ENCODE data around the gene RASAL3.

Gene RASAL3

DNA sequence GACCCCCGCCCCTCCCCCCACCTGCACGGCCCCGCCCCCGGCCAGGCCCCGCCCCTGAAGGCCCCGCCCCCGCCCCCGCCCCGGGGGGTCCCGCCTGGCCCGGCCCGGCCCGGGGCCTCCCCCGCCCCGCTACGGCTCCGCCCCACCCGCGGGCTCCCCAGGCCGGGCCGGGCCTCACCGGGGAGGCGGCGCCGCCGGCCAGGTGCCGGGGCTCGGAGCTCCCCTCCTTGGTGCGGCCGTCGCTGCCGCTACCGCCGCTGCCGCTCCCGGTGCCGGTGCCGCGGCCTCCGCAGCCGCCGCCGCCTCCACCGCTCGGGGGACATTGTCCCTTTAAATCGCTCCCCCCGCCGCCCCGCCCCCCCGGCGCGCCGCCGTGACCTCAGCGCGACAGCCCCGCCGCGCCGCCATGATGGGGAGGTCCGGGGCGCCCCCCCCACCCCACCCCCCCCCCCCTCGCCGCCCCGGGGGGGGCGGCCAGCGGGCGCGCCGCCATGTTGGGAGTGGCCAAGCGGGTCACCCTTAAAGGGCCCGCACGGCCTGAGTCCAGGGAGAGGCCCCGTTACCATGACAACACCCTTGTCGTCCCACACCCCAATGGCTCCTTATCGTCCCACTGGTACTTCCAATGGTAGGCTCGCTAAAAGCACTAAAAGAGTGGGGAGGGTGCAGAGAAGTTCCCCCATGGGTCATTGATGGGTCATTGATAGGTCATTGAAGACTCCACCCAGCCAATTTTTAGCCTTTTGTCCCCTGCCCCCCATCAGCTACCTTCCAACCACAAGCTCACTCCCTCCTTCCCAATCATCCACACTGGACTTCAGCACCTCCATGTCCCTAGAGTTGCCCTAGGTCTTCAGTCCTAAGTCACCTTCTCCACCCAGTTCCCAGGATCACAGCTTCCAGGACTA is 14.5 kb downstream of the RASAL3 start, which contains the start of gene WIZ:
WIZ (minus strand) TSS at position 337 of the 908 bp plus-strand sequence. CDS start 1,649 bp downstream, outside the sequence.
- DNase-seq (ENCODE audit: low read depth in 2 of 2) = peak; percentile 67 to 73

DNA sequence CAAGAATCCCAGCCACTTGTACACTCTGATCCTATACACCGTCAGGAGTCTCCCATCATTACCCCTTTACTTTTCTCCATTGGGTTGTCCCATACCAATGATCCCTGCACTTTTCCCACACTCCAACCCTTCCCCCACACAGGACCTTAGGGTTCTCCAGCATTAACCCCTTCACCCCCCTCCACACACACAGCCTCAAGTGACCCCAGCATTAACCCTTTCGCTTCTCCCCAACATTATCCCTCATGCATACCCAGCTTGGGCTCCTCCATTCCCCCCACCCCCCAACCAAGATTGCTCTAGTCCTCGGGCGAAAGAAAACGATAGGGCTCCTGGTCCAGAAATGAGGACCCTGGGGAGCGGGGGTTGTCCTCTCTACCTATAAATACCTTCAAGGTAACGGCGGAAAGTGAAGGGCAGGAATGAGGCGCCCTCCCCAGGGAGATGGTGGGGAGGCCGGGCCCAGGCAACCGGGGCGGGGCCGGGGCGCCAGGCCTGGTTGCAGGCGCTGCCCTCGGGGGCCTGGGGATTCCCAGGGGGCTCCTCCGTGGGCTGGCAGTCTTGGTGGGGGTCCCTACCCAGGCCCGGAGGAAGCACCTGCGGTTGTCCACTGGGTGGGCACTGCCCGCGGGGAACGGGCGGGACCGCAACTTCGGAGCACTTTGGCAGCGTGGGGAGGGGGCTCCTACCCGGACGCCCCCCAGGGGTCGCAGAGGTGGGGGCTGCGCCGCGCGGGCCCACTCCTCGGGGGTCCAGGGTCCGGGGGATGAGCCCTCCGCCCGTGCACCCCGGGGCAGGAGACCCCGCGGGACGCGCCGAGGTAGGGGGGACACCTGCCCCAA is 15.3 kb downstream of the RASAL3 start:
- no peak for DNase-seq (ENCODE audit: low read depth in 2 of 2)

DNA sequence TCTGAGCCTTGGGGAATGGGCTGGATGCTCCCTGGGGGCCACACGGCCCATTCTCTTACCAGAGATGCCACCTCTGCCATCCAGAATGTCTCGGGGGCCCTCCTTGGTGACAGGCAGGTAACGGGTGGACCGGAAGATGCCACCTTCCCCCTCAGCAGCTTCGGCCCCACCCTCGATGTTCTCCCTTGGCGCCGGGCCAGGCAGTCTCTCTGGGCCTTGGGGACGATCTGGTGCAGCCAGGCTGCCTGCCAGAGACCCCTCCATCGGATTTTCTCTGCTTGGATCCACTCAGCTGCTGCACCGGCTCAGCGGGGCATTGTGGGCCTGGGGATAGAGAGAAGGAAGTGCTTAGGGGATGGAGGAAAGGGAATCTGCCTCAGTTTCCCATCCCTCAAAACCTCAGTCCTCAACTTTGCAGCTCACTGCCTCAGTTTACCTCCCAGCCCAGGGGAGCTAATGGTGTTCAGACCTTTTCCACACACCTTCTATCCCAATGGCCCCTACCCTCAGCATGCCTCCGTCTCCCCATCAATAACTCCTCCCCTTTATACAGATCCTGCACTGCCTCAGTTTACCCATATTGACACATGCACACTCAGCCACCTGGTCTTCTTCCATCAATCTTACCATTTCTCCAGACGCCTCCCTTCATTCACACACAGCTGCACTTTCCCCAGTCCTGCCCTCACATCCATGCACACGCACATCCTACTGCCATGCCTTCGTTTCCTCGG is 16.1 kb downstream of the RASAL3 start:
- DNase-seq (ENCODE audit: low read depth in 2 of 2) = no peak

DNA sequence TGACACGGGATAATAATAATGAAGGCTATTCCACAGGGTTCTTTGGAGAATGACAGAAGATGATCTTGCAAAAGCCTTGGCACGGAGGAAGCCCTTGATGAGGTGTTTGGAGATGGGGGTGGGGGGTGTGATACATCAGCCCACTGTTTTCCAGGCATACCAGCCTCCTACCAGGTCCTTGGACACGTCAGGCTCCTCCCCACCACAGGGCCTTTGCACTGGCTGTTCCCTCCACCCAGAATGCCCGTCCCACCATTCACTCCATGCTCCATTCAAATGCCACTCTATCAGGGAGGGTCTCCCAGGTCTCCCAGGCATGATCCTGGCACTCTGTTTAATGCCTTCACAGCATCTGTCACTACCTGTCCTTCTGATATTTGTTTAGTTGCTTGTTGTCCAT is 17.3 kb downstream of the RASAL3 start:
- DNase-seq (ENCODE audit: low read depth in 2 of 2) = no peak

GRCh38 chr19:15445807-15446376 is 18.5 kb downstream of the RASAL3 start:
- DNase-seq (ENCODE audit: low read depth in 2 of 2) = no peak

- no peak for DNase-seq (ENCODE audit: low read depth in 2 of 2)
Measured at GRCh38 chr19:15445227-15445605, 19.1 kb downstream of the RASAL3 start.

DNA sequence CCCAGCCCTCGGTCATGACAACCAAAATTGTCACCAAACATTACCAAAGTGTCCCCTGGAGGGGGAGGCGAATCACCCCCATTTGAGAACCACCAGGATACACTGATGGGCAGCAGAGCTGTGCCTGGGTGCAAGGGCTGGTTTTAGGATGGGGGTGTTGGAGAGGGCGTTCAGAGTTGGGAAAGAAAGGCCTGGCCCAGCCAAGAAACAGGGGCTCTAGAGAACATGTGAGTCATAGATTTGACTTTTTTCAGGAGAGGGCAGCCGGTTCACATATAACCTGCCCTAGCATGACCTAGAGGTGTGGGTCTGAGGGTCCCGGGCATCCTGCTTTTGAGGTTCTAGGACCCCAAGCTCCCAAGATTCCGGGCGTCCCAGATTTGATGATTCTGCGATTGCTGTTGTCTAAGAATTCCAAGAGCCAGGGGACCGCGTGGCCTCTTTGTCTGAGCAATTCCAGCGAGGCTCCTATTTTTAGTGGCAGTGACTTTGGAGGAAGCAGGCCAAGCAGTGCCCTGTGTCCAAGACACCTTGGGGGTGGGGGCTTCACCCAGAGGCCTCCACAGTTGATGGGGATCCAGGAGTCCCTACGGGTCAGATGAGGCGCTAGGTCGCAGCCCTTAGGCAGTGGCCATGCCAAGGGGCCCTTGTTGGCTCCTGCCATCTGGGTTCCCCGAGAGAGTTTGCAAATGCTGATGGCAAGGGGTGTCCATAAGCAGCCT is 19.7 kb downstream of the RASAL3 start:
- DNase-seq (ENCODE audit: low read depth in 2 of 2) = no peak

- DNase-seq (ENCODE audit: low read depth in 2 of 2) = no peak
Measured at GRCh38 chr19:15443838-15444237, 20.5 kb downstream of the RASAL3 start.

DNA sequence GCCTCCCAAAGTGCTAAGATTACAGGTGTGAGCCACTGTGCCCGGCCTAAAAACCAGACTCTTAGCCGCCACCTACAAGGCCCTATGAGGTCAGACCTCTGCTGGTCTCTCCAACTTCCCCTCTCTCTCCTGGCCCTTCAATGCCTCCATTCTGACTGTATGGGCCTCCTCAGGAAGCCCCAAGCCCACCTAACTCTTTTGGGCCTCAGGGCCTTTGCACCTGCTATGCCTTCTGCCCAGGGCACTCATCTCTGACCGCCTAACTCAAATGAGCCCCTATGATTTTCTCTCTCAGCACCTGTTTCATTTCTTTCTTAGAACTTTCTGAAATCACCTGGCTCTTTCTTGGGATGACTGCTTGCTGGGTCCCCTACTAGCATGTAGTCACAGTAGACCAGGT is 21.0 kb downstream of the RASAL3 start:
- DNase-seq (ENCODE audit: low read depth in 2 of 2) = no peak

- DNase-seq (ENCODE audit: low read depth in 2 of 2) = no peak
Measured at GRCh38 chr19:15442142-15442920, 22.0 kb downstream of the RASAL3 start.

DNA sequence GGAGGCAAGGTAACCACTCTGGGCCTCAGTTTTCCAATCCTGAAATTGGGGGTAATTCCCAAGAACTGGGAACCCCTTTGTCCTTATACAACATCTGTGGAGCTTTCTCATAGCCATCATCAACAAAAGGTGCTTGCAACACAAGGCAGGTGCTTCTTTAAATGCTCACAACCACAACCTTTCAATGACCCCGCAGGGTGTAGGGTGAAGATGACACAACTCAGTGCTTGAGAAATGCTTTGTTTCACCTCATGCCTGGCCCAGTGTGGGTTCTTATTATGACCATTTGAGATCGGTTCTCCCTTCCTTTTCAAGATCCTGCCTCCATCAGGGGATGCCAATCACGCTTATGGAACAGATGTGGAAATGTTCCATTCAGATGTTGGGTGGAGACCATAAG is 23.0 kb downstream of the RASAL3 start:
- no peak for DNase-seq (ENCODE audit: low read depth in 2 of 2)

GRCh38 chr19:15439821-15440641 is 24.3 kb downstream of the RASAL3 start:
- DNase-seq (ENCODE audit: low read depth in 2 of 2) = no peak

- DNase-seq (ENCODE audit: low read depth in 2 of 2) = no peak
Measured at GRCh38 chr19:15439078-15439799, 25.1 kb downstream of the RASAL3 start.

- DNase-seq (ENCODE audit: low read depth in 2 of 2) = no peak
Measured at GRCh38 chr19:15438577-15438976, 25.8 kb downstream of the RASAL3 start.

DNA sequence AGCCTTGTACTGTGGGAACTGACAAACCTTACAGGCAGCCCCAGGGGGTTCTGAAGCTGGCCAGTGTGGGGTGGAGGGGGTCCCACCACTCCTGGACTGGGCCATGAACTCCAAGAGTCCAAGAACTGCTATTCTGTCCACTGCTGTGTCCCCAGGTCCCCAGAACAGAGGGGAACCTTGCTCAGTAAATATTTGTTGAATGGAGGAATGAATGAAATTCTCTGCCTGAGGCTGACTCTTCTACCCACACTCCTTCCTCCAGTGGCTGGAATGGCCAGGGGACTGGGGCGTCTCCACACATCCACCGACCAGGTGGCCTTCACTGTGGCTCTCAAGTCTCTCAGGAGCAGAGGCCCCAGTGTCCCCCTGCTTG is 26.2 kb downstream of the RASAL3 start:
- no peak for DNase-seq (ENCODE audit: low read depth in 2 of 2)

DNA sequence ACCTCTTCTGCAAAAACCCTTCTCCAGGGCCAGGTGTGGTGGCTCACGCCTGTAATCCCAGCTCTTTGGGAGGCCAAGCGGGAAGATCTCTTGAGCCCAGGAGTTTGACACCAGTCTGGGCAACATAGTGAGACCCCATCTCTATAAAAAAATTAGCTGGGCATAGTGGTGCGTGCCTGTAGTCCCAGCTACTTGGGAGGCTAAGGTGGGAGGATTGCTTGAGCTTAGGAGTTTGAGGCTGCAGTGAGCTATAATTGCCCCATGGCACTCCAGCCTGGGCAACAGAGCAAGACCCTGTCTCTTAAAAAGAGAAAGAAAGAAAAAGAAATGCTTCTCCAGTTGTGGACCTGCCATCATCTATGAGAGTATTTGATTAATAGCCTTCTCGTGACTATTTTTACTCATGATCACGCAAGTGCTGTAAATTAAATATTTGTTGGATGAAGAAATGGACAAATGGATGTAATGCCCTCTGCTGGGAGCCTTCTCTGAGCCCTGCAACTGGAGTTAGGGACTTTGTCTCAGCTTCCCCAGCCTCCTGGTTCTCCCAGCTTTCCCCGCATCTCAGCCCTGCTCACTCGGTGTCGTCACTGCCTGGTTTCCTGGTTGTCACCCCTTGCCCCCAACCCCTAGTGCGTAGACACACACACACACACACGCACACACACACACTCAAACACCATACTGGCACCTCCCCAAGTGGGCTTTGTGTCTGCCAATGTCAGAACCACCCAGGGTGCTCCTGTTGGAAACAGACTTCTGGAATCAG is 26.8 kb downstream of the RASAL3 start:
- no peak for DNase-seq (ENCODE audit: low read depth in 2 of 2)

- no peak for DNase-seq (ENCODE audit: low read depth in 2 of 2)
Measured at GRCh38 chr19:15436826-15437110, 27.6 kb downstream of the RASAL3 start.

All from stimulated activated CD8-positive, alpha-beta memory T cell treated with anti-CD3 and anti-CD28 coated beads, Interleukin-7, amount 100 ng/mL, for 1 hour (primary cell).